Measurements from ENCODE around the gene CLN3. TPM values are rescaled to one million over a fixed set of nuclear protein-coding genes. Genes with fewer than 3 reads are reported as not detected.
A peak's percentile ranks its signal among the peaks of the same experiment; 100 is the strongest.

CLN3 gene
- total RNA-seq, 1 donor from 2014 or later = 43.9 TPM

GRCh38 chr16:28497386-28497785, 5.5 kb upstream of the CLN3 start:
- peak overlapping the region; percentile 26 for H3K27ac Mint-ChIP-seq
- TF ChIP-seq, protein P1, sequence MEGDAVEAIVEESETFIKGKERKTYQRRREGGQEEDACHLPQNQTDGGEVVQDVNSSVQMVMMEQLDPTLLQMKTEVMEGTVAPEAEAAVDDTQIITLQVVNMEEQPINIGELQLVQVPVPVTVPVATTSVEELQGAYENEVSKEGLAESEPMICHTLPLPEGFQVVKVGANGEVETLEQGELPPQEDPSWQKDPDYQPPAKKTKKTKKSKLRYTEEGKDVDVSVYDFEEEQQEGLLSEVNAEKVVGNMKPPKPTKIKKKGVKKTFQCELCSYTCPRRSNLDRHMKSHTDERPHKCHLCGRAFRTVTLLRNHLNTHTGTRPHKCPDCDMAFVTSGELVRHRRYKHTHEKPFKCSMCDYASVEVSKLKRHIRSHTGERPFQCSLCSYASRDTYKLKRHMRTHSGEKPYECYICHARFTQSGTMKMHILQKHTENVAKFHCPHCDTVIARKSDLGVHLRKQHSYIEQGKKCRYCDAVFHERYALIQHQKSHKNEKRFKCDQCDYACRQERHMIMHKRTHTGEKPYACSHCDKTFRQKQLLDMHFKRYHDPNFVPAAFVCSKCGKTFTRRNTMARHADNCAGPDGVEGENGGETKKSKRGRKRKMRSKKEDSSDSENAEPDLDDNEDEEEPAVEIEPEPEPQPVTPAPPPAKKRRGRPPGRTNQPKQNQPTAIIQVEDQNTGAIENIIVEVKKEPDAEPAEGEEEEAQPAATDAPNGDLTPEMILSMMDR (IDR thresholded peaks at IDR 0.05; ENCODE audit: unreplicated experiment) = no peak
- no peak for DNase-seq (ENCODE audit: low spot score, unreplicated experiment)
- no peak overlapping the region for H3K4me3 Mint-ChIP-seq (ENCODE audit: low read depth)
- H3K9me3 Mint-ChIP-seq (ENCODE audit: low read depth) = no peaks in the 10 kb centered on the region
- H3K27me3 Mint-ChIP-seq = peaks cover 28% of the 10 kb centered on the region
- H3K4me1 Mint-ChIP-seq (ENCODE audit: low read depth) = no peaks in the 10 kb centered on the region
- no peaks in the 10 kb centered on the region for H3K36me3 Mint-ChIP-seq (ENCODE audit: insufficient read depth)

- DNase-seq (ENCODE audit: low spot score, unreplicated experiment) = no peak
- Mint-ChIP-seq H3K9me3 (ENCODE audit: low read depth) (no peaks in the 10 kb centered on the region), H3K4me1 (ENCODE audit: low read depth) (no peaks in the 10 kb centered on the region), H3K4me3 (ENCODE audit: low read depth) (no peak overlapping the region), H3K27me3 (peaks cover 28% of the 10 kb centered on the region), H3K27ac (peak overlapping the region; percentile 26), H3K36me3 (ENCODE audit: insufficient read depth) (no peaks in the 10 kb centered on the region)
- TF ChIP-seq, protein P1 (IDR thresholded peaks at IDR 0.05; ENCODE audit: unreplicated experiment) = no peak
Measured at GRCh38 chr16:28496844-28497243, 5.0 kb upstream of the CLN3 start.

- TF ChIP-seq, protein P1 (IDR thresholded peaks at IDR 0.05; ENCODE audit: unreplicated experiment) = no peak
- DNase-seq (ENCODE audit: low spot score, unreplicated experiment) = no peak
- Mint-ChIP-seq H3K27ac (no peak overlapping the region), H3K4me3 (ENCODE audit: low read depth) (no peak overlapping the region), H3K9me3 (ENCODE audit: low read depth) (no peaks in the 10 kb centered on the region), H3K4me1 (ENCODE audit: low read depth) (no peaks in the 10 kb centered on the region), H3K27me3 (peaks cover 28% of the 10 kb centered on the region), H3K36me3 (ENCODE audit: insufficient read depth) (no peaks in the 10 kb centered on the region)
Measured at GRCh38 chr16:28495795-28496749, 4.2 kb upstream of the CLN3 start.

DNA sequence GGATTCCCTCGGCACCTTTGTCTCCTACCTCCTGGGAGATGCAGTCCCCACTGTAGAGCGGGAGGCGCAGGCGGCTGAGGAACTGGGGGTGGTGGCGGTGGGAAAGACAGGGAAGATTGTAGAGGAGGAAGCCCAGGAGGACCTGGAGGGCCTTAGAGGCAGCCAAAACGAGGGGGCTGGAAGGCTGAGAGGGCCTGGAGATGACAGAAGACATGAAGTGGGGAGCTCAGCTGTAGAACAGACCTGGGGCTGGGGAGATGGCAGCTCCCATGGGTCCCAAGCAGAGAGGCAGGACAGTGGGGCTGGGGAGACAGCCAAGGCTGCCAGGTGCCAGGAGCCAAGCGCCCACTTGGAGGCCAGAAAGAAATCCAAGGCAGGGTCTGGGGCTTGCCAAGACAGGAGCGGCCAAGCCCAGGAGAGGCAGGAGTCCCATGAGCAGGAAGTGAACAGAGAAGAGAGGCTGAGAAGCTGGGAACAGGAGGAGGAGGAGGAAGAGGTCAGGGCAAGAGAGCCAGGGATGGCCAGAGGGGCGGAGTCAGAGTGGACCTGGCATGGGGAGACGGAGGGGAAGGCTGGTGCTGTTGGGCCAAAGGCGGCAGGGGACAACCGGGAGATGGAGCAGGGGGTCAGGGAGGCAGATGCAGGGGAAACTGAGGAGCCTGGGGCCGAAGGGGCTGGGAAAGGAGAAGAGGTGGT, 3.4 kb upstream of the CLN3 start:
- Mint-ChIP-seq H3K36me3 (ENCODE audit: insufficient read depth) (no peaks in the 10 kb centered on the region), H3K27me3 (peaks cover 28% of the 10 kb centered on the region), H3K4me3 (ENCODE audit: low read depth) (no peak overlapping the region), H3K4me1 (ENCODE audit: low read depth) (no peaks in the 10 kb centered on the region), H3K27ac (no peak overlapping the region), H3K9me3 (ENCODE audit: low read depth) (no peaks in the 10 kb centered on the region)
- TF ChIP-seq, protein P1 (IDR thresholded peaks at IDR 0.05; ENCODE audit: unreplicated experiment) = no peak
- DNase-seq (ENCODE audit: low spot score, unreplicated experiment) = no peak

DNA sequence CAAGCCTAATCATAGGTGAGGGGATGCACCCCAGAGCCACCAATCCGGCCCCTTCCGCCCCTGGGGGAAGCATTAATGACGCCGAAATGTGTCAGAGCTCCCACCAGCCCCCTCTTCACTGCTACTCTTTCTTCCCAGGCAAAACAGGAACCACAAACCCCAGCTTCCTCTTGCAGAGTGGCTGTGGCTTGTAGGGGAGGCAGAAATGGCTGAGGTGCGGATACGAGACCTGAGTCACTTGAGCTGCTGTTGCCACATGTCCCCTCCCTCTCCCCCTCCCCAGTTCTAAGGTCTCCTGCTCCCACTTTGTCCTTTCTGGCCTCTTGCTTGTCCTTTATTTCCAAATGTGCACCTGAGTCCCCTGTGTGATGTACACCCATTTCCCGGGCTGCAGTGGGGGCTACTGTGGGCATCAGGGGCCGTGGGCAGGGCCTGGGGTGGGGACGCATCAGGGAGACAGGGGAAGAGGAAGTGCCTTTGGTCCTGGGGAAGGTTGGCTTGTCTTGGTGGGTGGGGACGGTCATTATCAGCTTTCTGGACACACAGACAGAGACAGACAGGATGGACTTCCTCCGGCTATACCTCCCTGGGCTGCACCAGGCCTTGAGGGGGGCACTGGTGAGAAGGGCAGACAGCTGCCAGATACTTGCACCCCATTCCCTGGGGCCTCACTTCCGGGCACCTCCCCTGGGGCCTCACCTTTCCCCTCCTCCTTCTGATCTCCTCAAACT, 2.4 kb upstream of the CLN3 start, which contains the start of gene APOBR:
Gene APOBR (plus strand): TSS at position 523 of the 731 bp plus-strand sequence. CDS start 39 bp downstream, at position 562.
- Mint-ChIP-seq H3K36me3 (ENCODE audit: insufficient read depth) (peaks cover under 1% of the 10 kb centered on the region), H3K4me3 (ENCODE audit: low read depth) (no peak within 1 kb of the TSS), H3K4me1 (ENCODE audit: low read depth) (no peaks in the 10 kb centered on the region), H3K9me3 (ENCODE audit: low read depth) (no peaks in the 10 kb centered on the region), H3K27ac (peak within 1 kb of the TSS; percentile 33), H3K27me3 (peaks cover 25% of the 10 kb centered on the region)
- DNase-seq (ENCODE audit: low spot score, unreplicated experiment) = no peak
- TF ChIP-seq, protein P1 (IDR thresholded peaks at IDR 0.05; ENCODE audit: unreplicated experiment) = no peak

Measured in progenitor cell of endocrine pancreas (in vitro differentiated cells).